ENCODE data around the gene SCN8A.
"Not testable (repeated sequence)": the region's sequence is repeated elsewhere in the genome, so short reads cannot be mapped to it uniquely, and the experiment has no call there.

DNA sequence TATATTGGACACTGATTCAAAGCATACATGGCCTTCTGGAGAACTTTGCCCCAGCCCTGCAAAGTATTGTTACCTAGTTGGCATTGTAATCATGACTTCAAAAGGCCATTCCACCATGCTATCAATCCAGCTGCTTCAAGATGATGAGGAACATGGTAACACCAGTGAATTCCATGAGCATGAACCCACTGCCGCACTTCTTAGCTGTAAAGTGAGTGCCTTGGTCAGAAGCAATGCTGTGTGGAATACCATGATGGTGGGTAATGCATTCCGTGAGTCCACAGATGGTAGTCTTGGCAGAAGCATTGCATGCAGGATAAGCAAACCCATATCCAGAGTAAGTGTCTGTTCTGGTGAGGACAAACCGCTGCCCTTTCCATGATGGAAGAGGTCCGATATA is 207.0 kb downstream of the SCN8A start:
- TF ChIP-seq, protein P1, sequence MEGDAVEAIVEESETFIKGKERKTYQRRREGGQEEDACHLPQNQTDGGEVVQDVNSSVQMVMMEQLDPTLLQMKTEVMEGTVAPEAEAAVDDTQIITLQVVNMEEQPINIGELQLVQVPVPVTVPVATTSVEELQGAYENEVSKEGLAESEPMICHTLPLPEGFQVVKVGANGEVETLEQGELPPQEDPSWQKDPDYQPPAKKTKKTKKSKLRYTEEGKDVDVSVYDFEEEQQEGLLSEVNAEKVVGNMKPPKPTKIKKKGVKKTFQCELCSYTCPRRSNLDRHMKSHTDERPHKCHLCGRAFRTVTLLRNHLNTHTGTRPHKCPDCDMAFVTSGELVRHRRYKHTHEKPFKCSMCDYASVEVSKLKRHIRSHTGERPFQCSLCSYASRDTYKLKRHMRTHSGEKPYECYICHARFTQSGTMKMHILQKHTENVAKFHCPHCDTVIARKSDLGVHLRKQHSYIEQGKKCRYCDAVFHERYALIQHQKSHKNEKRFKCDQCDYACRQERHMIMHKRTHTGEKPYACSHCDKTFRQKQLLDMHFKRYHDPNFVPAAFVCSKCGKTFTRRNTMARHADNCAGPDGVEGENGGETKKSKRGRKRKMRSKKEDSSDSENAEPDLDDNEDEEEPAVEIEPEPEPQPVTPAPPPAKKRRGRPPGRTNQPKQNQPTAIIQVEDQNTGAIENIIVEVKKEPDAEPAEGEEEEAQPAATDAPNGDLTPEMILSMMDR (IDR thresholded peaks at IDR 0.05; ENCODE audit: poor library complexity) = not testable (repeated sequence)
- TF ChIP-seq EZH2 (IDR thresholded peaks at IDR 0.05; ENCODE audit: borderline replicate concordance) = not testable (repeated sequence)
